ENCODE data around the gene SDK1.

The SDK1 gene

GRCh38 chr7:3922175-3922635 is 621.2 kb downstream of the SDK1 start:
- no peak overlapping the region for H3K4me3 ChIP-seq (ENCODE audit: low read depth, low read length)
- DNase-seq (ENCODE audit: low read depth): no peak
- TF ChIP-seq CTCF (IDR thresholded peaks at IDR 0.05; ENCODE audit: low read depth, low read length, missing control alignments): no peak

GRCh38 chr7:3923307-3923918 is 622.4 kb downstream of the SDK1 start:
- no peak for TF ChIP-seq CTCF (IDR thresholded peaks at IDR 0.05; ENCODE audit: low read depth, low read length, missing control alignments)
- no peak for DNase-seq (ENCODE audit: low read depth)
- H3K4me3 ChIP-seq (ENCODE audit: low read depth, low read length): no peak overlapping the region

- DNase-seq (ENCODE audit: low read depth): no peak
- TF ChIP-seq CTCF (IDR thresholded peaks at IDR 0.05; ENCODE audit: low read depth, low read length, missing control alignments): no peak
- no peak overlapping the region for H3K4me3 ChIP-seq (ENCODE audit: low read depth, low read length)
Measured at GRCh38 chr7:3924277-3924676, 623.2 kb downstream of the SDK1 start.

GRCh38 chr7:3927446-3928110 is 626.5 kb downstream of the SDK1 start:
- DNase-seq (ENCODE audit: low read depth): no peak
- no peak for TF ChIP-seq CTCF (IDR thresholded peaks at IDR 0.05; ENCODE audit: low read depth, low read length, missing control alignments)
- no peak overlapping the region for H3K4me3 ChIP-seq (ENCODE audit: low read depth, low read length)

- H3K4me3 ChIP-seq (ENCODE audit: low read depth, low read length): no peak overlapping the region
- no peak for TF ChIP-seq CTCF (IDR thresholded peaks at IDR 0.05; ENCODE audit: low read depth, low read length, missing control alignments)
- DNase-seq (ENCODE audit: low read depth): no peak
Measured at GRCh38 chr7:3928727-3929515, 627.9 kb downstream of the SDK1 start.

- DNase-seq (ENCODE audit: low read depth): no peak
- no peak overlapping the region for H3K4me3 ChIP-seq (ENCODE audit: low read depth, low read length)
- TF ChIP-seq CTCF (IDR thresholded peaks at IDR 0.05; ENCODE audit: low read depth, low read length, missing control alignments): no peak
Measured at GRCh38 chr7:3931843-3932242, 630.8 kb downstream of the SDK1 start.
